Stimulated activated CD4-positive, alpha-beta T cell treated with anti-CD3 and anti-CD28 coated beads, Interleukin-2, amount 100 ng/mL, for 48 hours (primary cell): ENCODE results near the gene SMURF1.

ENCODE experiments used
- DNase-seq, 2 donors: peaks; one replicate each; pipeline ENCODE4 v3.0.0-alpha.2; 2020

Gene SMURF1

GRCh38 chr7:98978672-98979071 is 165.2 kb downstream of the SMURF1 start:
- no peak for DNase-seq
